ENCODE measurements around the gene CDC16. TPM values are rescaled to one million over a fixed set of nuclear protein-coding genes. Genes with fewer than 3 reads are reported as not detected.

The CDC16 gene
- total and polyA plus RNA-seq, 8 donors: 59.8 to 161 (median 121) TPM

DNA sequence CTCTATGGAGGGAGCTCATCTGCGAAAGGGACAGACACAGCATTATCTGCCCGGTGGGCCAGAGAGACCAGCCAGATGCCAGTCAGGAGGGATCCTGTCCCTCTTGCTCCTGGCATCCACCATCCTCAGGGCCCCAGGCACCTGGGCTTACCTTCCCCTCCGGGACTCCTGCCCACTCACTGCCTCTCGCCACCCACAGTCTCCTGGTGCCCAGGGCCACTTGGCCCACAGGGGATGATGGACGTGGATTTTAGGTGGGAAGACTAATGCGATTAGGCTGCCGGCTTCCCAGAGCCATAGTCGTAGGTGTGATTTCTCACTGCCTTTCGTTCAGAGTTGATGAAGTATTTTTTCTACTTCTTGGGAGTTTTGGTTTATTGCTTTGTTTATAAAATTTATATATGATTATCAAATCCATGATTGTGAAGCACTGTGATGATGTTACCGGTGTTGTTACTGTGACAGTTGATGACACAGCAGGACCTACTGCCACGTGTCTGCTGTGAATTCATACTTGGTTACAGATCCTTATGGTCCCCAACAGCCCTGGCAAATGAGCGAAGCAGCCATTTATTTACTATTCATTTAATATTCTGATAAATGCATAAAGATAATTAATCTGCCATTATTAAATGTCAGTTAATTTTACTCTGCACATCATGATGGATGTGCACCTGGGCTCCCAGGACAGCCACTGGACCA, 65.1 kb downstream of the CDC16 start:
- H3K36me3 ChIP-seq: peaks cover 0 to 89% of the 10 kb centered on the region in 2 donors
- no peak overlapping the region for H3K27ac ChIP-seq
- no peaks in the 10 kb centered on the region for H3K9me3 ChIP-seq
- H3K27me3 ChIP-seq: no peaks in the 10 kb centered on the region
- TF ChIP-seq, protein P1, sequence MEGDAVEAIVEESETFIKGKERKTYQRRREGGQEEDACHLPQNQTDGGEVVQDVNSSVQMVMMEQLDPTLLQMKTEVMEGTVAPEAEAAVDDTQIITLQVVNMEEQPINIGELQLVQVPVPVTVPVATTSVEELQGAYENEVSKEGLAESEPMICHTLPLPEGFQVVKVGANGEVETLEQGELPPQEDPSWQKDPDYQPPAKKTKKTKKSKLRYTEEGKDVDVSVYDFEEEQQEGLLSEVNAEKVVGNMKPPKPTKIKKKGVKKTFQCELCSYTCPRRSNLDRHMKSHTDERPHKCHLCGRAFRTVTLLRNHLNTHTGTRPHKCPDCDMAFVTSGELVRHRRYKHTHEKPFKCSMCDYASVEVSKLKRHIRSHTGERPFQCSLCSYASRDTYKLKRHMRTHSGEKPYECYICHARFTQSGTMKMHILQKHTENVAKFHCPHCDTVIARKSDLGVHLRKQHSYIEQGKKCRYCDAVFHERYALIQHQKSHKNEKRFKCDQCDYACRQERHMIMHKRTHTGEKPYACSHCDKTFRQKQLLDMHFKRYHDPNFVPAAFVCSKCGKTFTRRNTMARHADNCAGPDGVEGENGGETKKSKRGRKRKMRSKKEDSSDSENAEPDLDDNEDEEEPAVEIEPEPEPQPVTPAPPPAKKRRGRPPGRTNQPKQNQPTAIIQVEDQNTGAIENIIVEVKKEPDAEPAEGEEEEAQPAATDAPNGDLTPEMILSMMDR (IDR thresholded peaks at IDR 0.05): no peak
- H3K4me1 ChIP-seq: no peaks in the 10 kb centered on the region
- H3K4me3 ChIP-seq: no peak overlapping the region
- intact Hi-C loops (cut with DNase I): no loop called here
- ATAC-seq (no peak), DNase-seq (no peak)

GRCh38 chr13:114303700-114304327, 69.1 kb downstream of the CDC16 start:
- DNase-seq (no peak), ATAC-seq (no peak)
- intact Hi-C loops (cut with DNase I): no loop called here
- H3K36me3 ChIP-seq: peaks cover 0 to 75% of the 10 kb centered on the region in 2 donors
- no peaks in the 10 kb centered on the region for H3K4me1 ChIP-seq
- no peaks in the 10 kb centered on the region for H3K9me3 ChIP-seq
- no peak overlapping the region for H3K4me3 ChIP-seq
- H3K27ac ChIP-seq: no peak overlapping the region
- H3K27me3 ChIP-seq: no peaks in the 10 kb centered on the region
- TF ChIP-seq, protein P1 (IDR thresholded peaks at IDR 0.05): no peak

DNA sequence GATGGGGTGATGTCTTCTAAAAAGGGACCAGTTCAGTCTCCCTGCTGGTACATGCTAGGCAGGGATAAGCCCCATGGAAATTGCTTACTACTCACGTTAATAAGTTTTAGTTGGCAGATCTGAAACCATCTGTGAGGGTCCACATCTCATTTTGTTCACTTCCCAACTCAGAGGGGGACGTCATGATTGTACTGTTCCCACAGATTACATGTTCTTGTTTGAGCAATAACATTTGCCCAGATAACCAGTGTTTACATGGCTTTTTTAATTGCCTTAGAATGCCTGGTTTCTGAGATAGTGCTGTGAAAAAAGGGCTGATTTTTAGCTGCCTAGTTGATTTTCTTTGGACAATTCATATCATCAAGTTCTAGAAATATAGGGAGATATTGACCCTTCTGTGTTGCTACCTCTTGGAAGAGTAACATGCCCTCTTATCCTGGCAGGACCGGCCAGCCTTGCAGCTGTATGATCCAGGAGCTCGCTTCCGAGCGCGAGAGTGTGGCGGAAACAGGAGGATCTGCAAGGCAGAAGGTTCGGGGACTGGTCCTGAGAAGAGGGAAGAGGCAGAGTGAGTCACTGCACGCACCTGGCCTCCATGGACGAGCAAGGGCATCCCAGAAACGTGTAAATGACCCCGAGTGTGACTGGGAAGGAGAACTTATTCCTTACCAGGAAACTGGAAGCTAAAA, 69.8 kb downstream of the CDC16 start:
- Histone ChIP-seq H3K36me3 (peaks cover 0 to 68% of the 10 kb centered on the region in 2 donors), H3K4me3 (no peak overlapping the region), H3K27me3 (no peaks in the 10 kb centered on the region), H3K27ac (no peak overlapping the region), H3K9me3 (no peaks in the 10 kb centered on the region), H3K4me1 (no peaks in the 10 kb centered on the region)
- DNase-seq (no peak), ATAC-seq (no peak)
- TF ChIP-seq, protein P1 (IDR thresholded peaks at IDR 0.05): no peak
- intact Hi-C loops (cut with DNase I): no loop called here

GRCh38 chr13:114309086-114309485, 74.4 kb downstream of the CDC16 start:
- Histone ChIP-seq H3K27ac (no peak overlapping the region), H3K4me3 (no peak overlapping the region), H3K4me1 (peaks cover 0 to 8% of the 10 kb centered on the region in 2 donors), H3K36me3 (peaks cover 0 to 23% of the 10 kb centered on the region in 2 donors), H3K27me3 (no peaks in the 10 kb centered on the region), H3K9me3 (no peaks in the 10 kb centered on the region)
- TF ChIP-seq, protein P1 (IDR thresholded peaks at IDR 0.05): no peak
- intact Hi-C loops (cut with DNase I): no loop called here
- ATAC-seq (no peak), DNase-seq (no peak)

DNA sequence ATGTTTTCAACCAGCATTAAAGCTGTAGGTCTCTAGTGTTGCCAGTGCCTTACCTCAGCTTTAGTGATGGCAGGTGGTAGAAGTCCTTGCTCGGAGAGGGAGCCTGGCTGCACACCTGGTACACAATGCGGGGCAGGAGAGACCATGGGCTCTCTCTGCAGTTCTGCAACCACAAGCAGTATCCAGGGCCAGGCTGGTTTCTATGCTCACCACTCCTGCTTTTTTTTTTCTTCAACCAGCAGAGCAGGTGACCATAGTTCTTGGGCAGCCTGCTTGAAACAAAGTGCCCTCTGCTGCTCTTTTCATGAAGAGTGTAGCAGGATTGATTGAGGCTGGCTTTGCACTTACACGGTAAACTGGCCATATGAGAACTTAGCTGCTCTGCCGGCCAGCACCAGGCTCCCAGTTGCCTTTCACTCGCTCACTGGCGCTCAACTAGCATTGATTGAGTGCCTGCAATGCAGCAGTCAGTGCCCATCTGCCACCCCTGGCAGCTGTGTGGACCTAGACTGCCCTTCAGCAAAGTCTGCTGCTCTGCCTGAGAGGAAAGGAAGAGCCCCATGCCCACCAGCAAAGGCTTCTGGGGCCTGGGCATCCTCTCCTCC, 75.2 kb downstream of the CDC16 start:
- Histone ChIP-seq H3K4me1 (peaks cover 0 to 10% of the 10 kb centered on the region in 2 donors), H3K27me3 (no peaks in the 10 kb centered on the region), H3K36me3 (peaks cover 0 to 15% of the 10 kb centered on the region in 2 donors), H3K27ac (no peak overlapping the region), H3K9me3 (no peaks in the 10 kb centered on the region), H3K4me3 (no peak overlapping the region)
- intact Hi-C loops (cut with DNase I): no loop called here
- ATAC-seq: no peak
- no peak for DNase-seq
- TF ChIP-seq, protein P1 (IDR thresholded peaks at IDR 0.05): no peak
